Measurements from ENCODE around the gene ANKRD52.
"Not testable (repeated sequence)": the region's sequence is repeated elsewhere in the genome, so short reads cannot be mapped to it uniquely, and the experiment has no call there.

The ANKRD52 gene

GRCh38 chr12:56204275-56204674 is 53.9 kb downstream of the ANKRD52 start:
- no peak for DNase-seq

- DNase-seq = no peak
These were observed 55.3 kb downstream of the ANKRD52 start for GRCh38 chr12:56202838-56203237.

GRCh38 chr12:56202366-56202765 is 55.8 kb downstream of the ANKRD52 start:
- peak; percentile 25 for DNase-seq

GRCh38 chr12:56198836-56199235 is 59.3 kb downstream of the ANKRD52 start:
- no peak for DNase-seq

- DNase-seq = no peak
These were observed 60.1 kb downstream of the ANKRD52 start for GRCh38 chr12:56197921-56198635.

- DNase-seq = not testable (repeated sequence)
These were observed 61.2 kb downstream of the ANKRD52 start for GRCh38 chr12:56196818-56197550.

- DNase-seq = peak; percentile 96
These were observed 65.1 kb downstream of the ANKRD52 start for GRCh38 chr12:56193025-56193578.

- no peak for DNase-seq
These were observed 65.6 kb downstream of the ANKRD52 start for GRCh38 chr12:56192582-56192981.

- peak; percentile 65 for DNase-seq
These were observed 67.5 kb downstream of the ANKRD52 start for GRCh38 chr12:56190695-56191155.

- peak; percentile 96 for DNase-seq
These were observed 68.1 kb downstream of the ANKRD52 start for GRCh38 chr12:56189918-56190694.

- DNase-seq = peak; percentile 95
These were observed 68.9 kb downstream of the ANKRD52 start, which contains the start of gene SMARCC2 for GRCh38 chr12:56189099-56189917. Gene SMARCC2 (minus strand): TSS chr12:56189483. CDS start chr12:56189461, 22 bp downstream.

- DNase-seq = peak; percentile 32
These were observed 69.4 kb downstream of the ANKRD52 start for GRCh38 chr12:56188778-56189098.

- DNase-seq = no peak
These were observed 69.9 kb downstream of the ANKRD52 start for GRCh38 chr12:56188131-56188777.

Measured in OCI-M1 (cell line).